ENCODE results near the gene CDX1.

CDX1 gene

GRCh38 chr5:150119421-150120061, 47.0 kb upstream of the CDX1 start:
- Histone ChIP-seq H2BK12ac (ENCODE audit: low read length in 2 of 2) (no peak overlapping the region), H2BK120ac (ENCODE audit: low read depth, low read length) (no peak overlapping the region), H3K18ac (ENCODE audit: low read depth in 1 of 2, low read length in 2 of 2) (no peak overlapping the region), H3K27me3 (ENCODE audit: control insufficient read depth in 1 of 2, insufficient read depth in 1 of 2, low read length in 2 of 2) (no peaks in the 10 kb centered on the region), H3K4me2 (ENCODE audit: low read length, poor library complexity, severe bottlenecking) (no peak overlapping the region), H3K4me1 (ENCODE audit: control insufficient read depth, insufficient read depth, low read depth, low read length) (peaks cover 4% of the 10 kb centered on the region), H3K23ac (ENCODE audit: low read length in 2 of 2) (no peak overlapping the region), H3K4me3 (ENCODE audit: insufficient read depth in 1 of 2, low read depth in 1 of 2, low read length in 2 of 2) (no peak overlapping the region), H2AFZ (ENCODE audit: low read depth, low read length) (no peak overlapping the region), H3K27ac (ENCODE audit: low read length, poor library complexity, severe bottlenecking) (no peak overlapping the region), H3K9ac (ENCODE audit: low read length) (no peak overlapping the region), H3K36me3 (ENCODE audit: control insufficient read depth in 1 of 2, insufficient read depth in 2 of 2, low read depth in 1 of 2, low read length in 2 of 2) (peaks cover 93 to 98% of the 10 kb centered on the region in 2 experiments), H4K8ac (ENCODE audit: low read length) (no peak overlapping the region), H3K4ac (ENCODE audit: low read depth in 1 of 2, low read length in 2 of 2) (no peak overlapping the region), H4K91ac (ENCODE audit: low read length) (no peak overlapping the region), H3K14ac (ENCODE audit: low read length in 2 of 2) (no peak overlapping the region), H3K9me3 (ENCODE audit: control insufficient read depth, low read length) (no peaks in the 10 kb centered on the region), H2AK5ac (ENCODE audit: low read length, severe bottlenecking) (no peak overlapping the region), H2BK5ac (ENCODE audit: low read depth, low read length, poor library complexity, severe bottlenecking) (no peak overlapping the region), H3K79me1 (replicated peaks; ENCODE audit: low read length, poor library complexity, severe bottlenecking) (peaks cover 5% of the 10 kb centered on the region), H2BK15ac (ENCODE audit: low read depth, poor library complexity, severe bottlenecking) (no peak overlapping the region)
- DNase-seq: no peak
- WGBS: 95% methylated on average over 10 of the region's 10 CpGs

GRCh38 chr5:150120062-150120441, 46.5 kb upstream of the CDX1 start:
- no peak overlapping the region for H4K8ac ChIP-seq (ENCODE audit: low read length)
- H3K4ac ChIP-seq (ENCODE audit: low read depth in 1 of 2, low read length in 2 of 2): no peak overlapping the region
- no peak overlapping the region for H3K23ac ChIP-seq (ENCODE audit: low read length in 2 of 2)
- peaks cover 5% of the 10 kb centered on the region for H3K79me1 ChIP-seq (replicated peaks; ENCODE audit: low read length, poor library complexity, severe bottlenecking)
- H3K18ac ChIP-seq (ENCODE audit: low read depth in 1 of 2, low read length in 2 of 2): no peak overlapping the region
- no peak overlapping the region for H2AK5ac ChIP-seq (ENCODE audit: low read length, severe bottlenecking)
- no peak overlapping the region for H2BK15ac ChIP-seq (ENCODE audit: low read depth, poor library complexity, severe bottlenecking)
- no peak overlapping the region for H4K91ac ChIP-seq (ENCODE audit: low read length)
- WGBS: 100% methylated on average over 3 of the region's 3 CpGs
- H3K27ac ChIP-seq (ENCODE audit: low read length, poor library complexity, severe bottlenecking): no peak overlapping the region
- H2BK5ac ChIP-seq (ENCODE audit: low read depth, low read length, poor library complexity, severe bottlenecking): no peak overlapping the region
- no peak overlapping the region for H3K9ac ChIP-seq (ENCODE audit: low read length)
- no peaks in the 10 kb centered on the region for H3K27me3 ChIP-seq (ENCODE audit: control insufficient read depth in 1 of 2, insufficient read depth in 1 of 2, low read length in 2 of 2)
- no peak overlapping the region for H3K14ac ChIP-seq (ENCODE audit: low read length in 2 of 2)
- no peaks in the 10 kb centered on the region for H3K9me3 ChIP-seq (ENCODE audit: control insufficient read depth, low read length)
- H2BK12ac ChIP-seq (ENCODE audit: low read length in 2 of 2): no peak overlapping the region
- no peak overlapping the region for H2BK120ac ChIP-seq (ENCODE audit: low read depth, low read length)
- no peak overlapping the region for H3K4me2 ChIP-seq (ENCODE audit: low read length, poor library complexity, severe bottlenecking)
- peaks cover 93 to 97% of the 10 kb centered on the region in 2 experiments for H3K36me3 ChIP-seq (ENCODE audit: control insufficient read depth in 1 of 2, insufficient read depth in 2 of 2, low read depth in 1 of 2, low read length in 2 of 2)
- H3K4me3 ChIP-seq (ENCODE audit: insufficient read depth in 1 of 2, low read depth in 1 of 2, low read length in 2 of 2): no peak overlapping the region
- H3K4me1 ChIP-seq (ENCODE audit: control insufficient read depth, insufficient read depth, low read depth, low read length): peaks cover 4% of the 10 kb centered on the region
- no peak for DNase-seq
- H2AFZ ChIP-seq (ENCODE audit: low read depth, low read length): no peak overlapping the region

- 91% methylated on average over 19 of the region's 19 CpGs for WGBS
- H3K79me1 ChIP-seq (replicated peaks; ENCODE audit: low read length, poor library complexity, severe bottlenecking): peaks cover 5% of the 10 kb centered on the region
- H3K4me3 ChIP-seq (ENCODE audit: insufficient read depth in 1 of 2, low read depth in 1 of 2, low read length in 2 of 2): no peak overlapping the region
- no peak overlapping the region for H2BK15ac ChIP-seq (ENCODE audit: low read depth, poor library complexity, severe bottlenecking)
- H3K9ac ChIP-seq (ENCODE audit: low read length): no peak overlapping the region
- H2BK120ac ChIP-seq (ENCODE audit: low read depth, low read length): no peak overlapping the region
- H3K23ac ChIP-seq (ENCODE audit: low read length in 2 of 2): no peak overlapping the region
- no peak overlapping the region for H4K91ac ChIP-seq (ENCODE audit: low read length)
- H2BK12ac ChIP-seq (ENCODE audit: low read length in 2 of 2): no peak overlapping the region
- no peak for DNase-seq
- no peak overlapping the region for H2BK5ac ChIP-seq (ENCODE audit: low read depth, low read length, poor library complexity, severe bottlenecking)
- H3K18ac ChIP-seq (ENCODE audit: low read depth in 1 of 2, low read length in 2 of 2): no peak overlapping the region
- H3K14ac ChIP-seq (ENCODE audit: low read length in 2 of 2): no peak overlapping the region
- H3K27ac ChIP-seq (ENCODE audit: low read length, poor library complexity, severe bottlenecking): no peak overlapping the region
- no peak overlapping the region for H2AK5ac ChIP-seq (ENCODE audit: low read length, severe bottlenecking)
- no peak overlapping the region for H4K8ac ChIP-seq (ENCODE audit: low read length)
- H3K9me3 ChIP-seq (ENCODE audit: control insufficient read depth, low read length): no peaks in the 10 kb centered on the region
- H3K4me2 ChIP-seq (ENCODE audit: low read length, poor library complexity, severe bottlenecking): no peak overlapping the region
- peaks cover 4% of the 10 kb centered on the region for H3K4me1 ChIP-seq (ENCODE audit: control insufficient read depth, insufficient read depth, low read depth, low read length)
- H3K4ac ChIP-seq (ENCODE audit: low read depth in 1 of 2, low read length in 2 of 2): no peak overlapping the region
- H2AFZ ChIP-seq (ENCODE audit: low read depth, low read length): no peak overlapping the region
- peaks cover 93 to 97% of the 10 kb centered on the region in 2 experiments for H3K36me3 ChIP-seq (ENCODE audit: control insufficient read depth in 1 of 2, insufficient read depth in 2 of 2, low read depth in 1 of 2, low read length in 2 of 2)
- H3K27me3 ChIP-seq (ENCODE audit: control insufficient read depth in 1 of 2, insufficient read depth in 1 of 2, low read length in 2 of 2): no peaks in the 10 kb centered on the region
Observed at GRCh38 chr5:150120617-150121447, 45.7 kb upstream of the CDX1 start.

GRCh38 chr5:150121448-150122157, 45.0 kb upstream of the CDX1 start:
- Histone ChIP-seq H3K14ac (ENCODE audit: low read length in 2 of 2) (no peak overlapping the region), H3K27me3 (ENCODE audit: control insufficient read depth in 1 of 2, insufficient read depth in 1 of 2, low read length in 2 of 2) (no peaks in the 10 kb centered on the region), H2AK5ac (ENCODE audit: low read length, severe bottlenecking) (no peak overlapping the region), H4K8ac (ENCODE audit: low read length) (no peak overlapping the region), H3K4me1 (ENCODE audit: control insufficient read depth, insufficient read depth, low read depth, low read length) (peaks cover 3% of the 10 kb centered on the region), H4K91ac (ENCODE audit: low read length) (no peak overlapping the region), H3K9me3 (ENCODE audit: control insufficient read depth, low read length) (no peaks in the 10 kb centered on the region), H3K4ac (ENCODE audit: low read depth in 1 of 2, low read length in 2 of 2) (no peak overlapping the region), H3K27ac (ENCODE audit: low read length, poor library complexity, severe bottlenecking) (no peak overlapping the region), H3K9ac (ENCODE audit: low read length) (peak overlapping the region; percentile 36), H3K36me3 (ENCODE audit: control insufficient read depth in 1 of 2, insufficient read depth in 2 of 2, low read depth in 1 of 2, low read length in 2 of 2) (peaks cover 94 to 99% of the 10 kb centered on the region in 2 experiments), H3K79me1 (replicated peaks; ENCODE audit: low read length, poor library complexity, severe bottlenecking) (peaks cover 5% of the 10 kb centered on the region), H2AFZ (ENCODE audit: low read depth, low read length) (no peak overlapping the region), H2BK120ac (ENCODE audit: low read depth, low read length) (no peak overlapping the region), H2BK12ac (ENCODE audit: low read length in 2 of 2) (no peak overlapping the region), H3K18ac (ENCODE audit: low read depth in 1 of 2, low read length in 2 of 2) (no peak overlapping the region), H3K23ac (ENCODE audit: low read length in 2 of 2) (no peak overlapping the region), H2BK15ac (ENCODE audit: low read depth, poor library complexity, severe bottlenecking) (no peak overlapping the region), H3K4me3 (ENCODE audit: insufficient read depth in 1 of 2, low read depth in 1 of 2, low read length in 2 of 2) (no peak overlapping the region), H2BK5ac (ENCODE audit: low read depth, low read length, poor library complexity, severe bottlenecking) (no peak overlapping the region), H3K4me2 (ENCODE audit: low read length, poor library complexity, severe bottlenecking) (no peak overlapping the region)
- DNase-seq: no peak
- 99% methylated on average over 14 of the region's 14 CpGs for WGBS
